ENCODE data around the gene LIN54. TPM values are rescaled to one million over a fixed set of nuclear protein-coding genes. Genes with fewer than 3 reads are reported as not detected.

LIN54 gene
- total RNA-seq, 1 donor from 2014 or later: 12.3 TPM

DNA sequence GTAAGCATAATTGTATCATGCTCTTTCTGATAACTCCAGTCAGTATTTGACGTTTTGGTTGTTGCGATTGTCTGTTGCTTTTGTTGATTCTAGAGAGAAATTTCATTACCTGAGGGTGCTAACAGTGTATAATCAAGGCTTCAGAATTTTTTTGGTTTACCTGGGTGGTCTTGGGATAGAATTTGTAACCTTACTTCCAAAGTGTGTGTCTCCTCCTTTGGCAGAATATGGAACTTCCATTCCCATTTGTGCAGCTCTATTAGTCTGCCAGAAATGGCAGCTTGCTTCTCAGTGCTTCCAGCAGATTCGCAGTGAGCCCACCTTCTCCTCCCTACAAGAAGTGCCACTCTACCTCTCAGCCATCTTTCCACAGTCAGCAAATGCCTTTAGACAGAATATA lies 29.6 kb upstream of the LIN54 start:
- no peak for DNase-seq (ENCODE audit: low spot score)
- no peaks in the 10 kb centered on the region for H3K27me3 Mint-ChIP-seq (ENCODE audit: low read depth)
- H3K27ac Mint-ChIP-seq (ENCODE audit: unreplicated experiment): no peak overlapping the region
- TF ChIP-seq, protein P1, sequence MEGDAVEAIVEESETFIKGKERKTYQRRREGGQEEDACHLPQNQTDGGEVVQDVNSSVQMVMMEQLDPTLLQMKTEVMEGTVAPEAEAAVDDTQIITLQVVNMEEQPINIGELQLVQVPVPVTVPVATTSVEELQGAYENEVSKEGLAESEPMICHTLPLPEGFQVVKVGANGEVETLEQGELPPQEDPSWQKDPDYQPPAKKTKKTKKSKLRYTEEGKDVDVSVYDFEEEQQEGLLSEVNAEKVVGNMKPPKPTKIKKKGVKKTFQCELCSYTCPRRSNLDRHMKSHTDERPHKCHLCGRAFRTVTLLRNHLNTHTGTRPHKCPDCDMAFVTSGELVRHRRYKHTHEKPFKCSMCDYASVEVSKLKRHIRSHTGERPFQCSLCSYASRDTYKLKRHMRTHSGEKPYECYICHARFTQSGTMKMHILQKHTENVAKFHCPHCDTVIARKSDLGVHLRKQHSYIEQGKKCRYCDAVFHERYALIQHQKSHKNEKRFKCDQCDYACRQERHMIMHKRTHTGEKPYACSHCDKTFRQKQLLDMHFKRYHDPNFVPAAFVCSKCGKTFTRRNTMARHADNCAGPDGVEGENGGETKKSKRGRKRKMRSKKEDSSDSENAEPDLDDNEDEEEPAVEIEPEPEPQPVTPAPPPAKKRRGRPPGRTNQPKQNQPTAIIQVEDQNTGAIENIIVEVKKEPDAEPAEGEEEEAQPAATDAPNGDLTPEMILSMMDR (IDR thresholded peaks at IDR 0.05): peak; percentile 26
- no peaks in the 10 kb centered on the region for H3K9me3 Mint-ChIP-seq (ENCODE audit: low read depth)
- no peak overlapping the region for H3K4me3 Mint-ChIP-seq (ENCODE audit: unreplicated experiment)
- no peaks in the 10 kb centered on the region for H3K36me3 Mint-ChIP-seq (ENCODE audit: low read depth)
- peaks cover 27% of the 10 kb centered on the region for H3K4me1 Mint-ChIP-seq (ENCODE audit: low read depth)

- peaks cover 24% of the 10 kb centered on the region for H3K4me1 Mint-ChIP-seq (ENCODE audit: low read depth)
- no peaks in the 10 kb centered on the region for H3K36me3 Mint-ChIP-seq (ENCODE audit: low read depth)
- TF ChIP-seq, protein P1 (IDR thresholded peaks at IDR 0.05): no peak
- peak overlapping the region; percentile 20 for H3K4me3 Mint-ChIP-seq (ENCODE audit: unreplicated experiment)
- no peaks in the 10 kb centered on the region for H3K9me3 Mint-ChIP-seq (ENCODE audit: low read depth)
- no peaks in the 10 kb centered on the region for H3K27me3 Mint-ChIP-seq (ENCODE audit: low read depth)
- no peak overlapping the region for H3K27ac Mint-ChIP-seq (ENCODE audit: unreplicated experiment)
- DNase-seq (ENCODE audit: low spot score): no peak
Measured at GRCh38 chr4:83036991-83037665, 26.5 kb upstream of the LIN54 start.

DNA sequence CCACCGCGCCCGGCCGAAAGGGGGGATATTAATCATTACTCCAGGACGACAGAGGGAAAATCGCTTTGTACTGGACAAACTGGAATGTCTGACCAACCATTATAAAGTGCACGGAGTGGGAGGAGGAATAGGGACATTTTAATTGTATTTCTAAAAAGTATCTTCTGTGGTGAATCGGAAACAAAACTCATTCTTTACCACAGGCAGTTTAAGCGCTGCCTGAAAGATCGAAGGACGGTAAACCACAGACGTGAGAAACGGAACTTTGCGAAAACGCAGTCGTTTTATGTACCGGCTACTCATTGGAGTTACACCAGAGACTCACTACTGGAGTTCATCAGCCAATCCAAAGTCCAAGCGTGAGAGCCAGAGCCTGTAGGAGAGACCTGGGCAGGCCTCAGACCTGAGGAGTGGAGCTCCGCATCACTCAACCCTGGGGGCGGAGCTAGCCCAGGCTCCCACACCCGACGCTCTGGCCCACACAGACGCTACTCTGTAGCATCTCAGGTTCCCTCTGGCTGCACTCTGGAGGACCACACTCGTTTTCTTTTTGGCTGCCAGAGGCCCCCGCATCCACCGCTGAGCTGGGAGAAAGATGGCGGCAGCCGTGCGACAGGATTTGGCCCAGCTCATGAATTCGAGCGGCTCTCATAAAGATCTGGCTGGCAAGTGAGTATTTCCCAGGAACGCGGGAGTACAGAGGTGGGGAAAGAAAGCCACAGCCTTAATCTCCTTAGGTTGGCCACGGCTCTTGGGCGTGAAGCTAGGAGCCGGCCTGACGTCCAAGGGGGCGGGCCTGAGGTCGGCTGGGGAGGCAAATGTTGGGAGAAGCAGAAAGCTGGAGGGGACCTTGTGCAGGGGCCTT lies 24.2 kb upstream of the LIN54 start, which contains the start of gene COPS4:
TSS of gene COPS4 (plus strand) at position 554 of the 865 bp plus-strand sequence. CDS start at position 596, 42 bp downstream.
- Mint-ChIP-seq H3K36me3 (ENCODE audit: low read depth) (no peaks in the 10 kb centered on the region), H3K9me3 (ENCODE audit: low read depth) (no peaks in the 10 kb centered on the region), H3K27ac (ENCODE audit: unreplicated experiment) (peak within 1 kb of the TSS; percentile 100), H3K4me3 (ENCODE audit: unreplicated experiment) (peak within 1 kb of the TSS; percentile 99), H3K27me3 (ENCODE audit: low read depth) (no peaks in the 10 kb centered on the region), H3K4me1 (ENCODE audit: low read depth) (peaks cover 24% of the 10 kb centered on the region)
- peak; percentile 99 for DNase-seq (ENCODE audit: low spot score)
- TF ChIP-seq, protein P1 (IDR thresholded peaks at IDR 0.05): peak; percentile 74

DNA sequence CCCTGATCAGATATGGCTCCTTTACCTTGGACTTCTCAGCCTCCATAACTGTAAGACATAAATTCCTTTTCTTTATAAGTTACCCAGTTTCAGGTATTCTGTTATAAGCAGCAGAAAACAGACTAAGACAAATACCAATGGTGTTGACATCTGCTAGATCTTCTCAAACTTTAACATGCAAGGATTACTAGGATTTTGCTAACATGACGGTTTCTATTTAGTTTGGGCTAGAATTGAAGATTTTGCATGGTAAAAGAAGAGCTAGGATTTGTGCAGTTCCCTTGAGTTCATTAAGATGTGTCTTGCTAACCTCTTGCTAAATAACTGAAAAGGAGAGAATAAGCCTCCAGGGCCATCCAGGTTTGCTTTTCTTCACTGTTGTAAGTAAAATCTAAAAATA lies 19.1 kb upstream of the LIN54 start:
- H3K27ac Mint-ChIP-seq (ENCODE audit: unreplicated experiment): no peak overlapping the region
- H3K9me3 Mint-ChIP-seq (ENCODE audit: low read depth): peaks cover 8% of the 10 kb centered on the region
- no peaks in the 10 kb centered on the region for H3K4me1 Mint-ChIP-seq (ENCODE audit: low read depth)
- no peak overlapping the region for H3K4me3 Mint-ChIP-seq (ENCODE audit: unreplicated experiment)
- TF ChIP-seq, protein P1 (IDR thresholded peaks at IDR 0.05): no peak
- no peak for DNase-seq (ENCODE audit: low spot score)
- peaks cover 6% of the 10 kb centered on the region for H3K27me3 Mint-ChIP-seq (ENCODE audit: low read depth)
- H3K36me3 Mint-ChIP-seq (ENCODE audit: low read depth): peaks cover 8% of the 10 kb centered on the region

DNA sequence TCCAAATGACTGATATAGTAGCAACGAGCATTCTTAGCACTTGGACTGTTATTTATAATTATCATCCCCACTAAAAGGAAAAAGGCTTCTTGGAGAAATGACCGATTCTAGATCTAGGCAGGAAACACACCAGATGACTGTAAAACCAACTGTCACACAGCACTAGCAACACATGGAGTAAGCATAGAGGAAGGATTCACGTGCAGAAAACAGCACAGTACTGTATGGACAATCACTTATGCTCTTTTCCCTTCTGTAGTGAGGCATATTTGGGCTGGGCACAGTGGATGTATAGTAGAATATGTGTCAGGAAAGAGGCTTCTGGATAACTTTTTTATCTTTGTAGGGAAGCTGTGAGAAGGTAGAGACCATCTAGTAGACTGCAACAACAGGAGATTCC lies 18.4 kb upstream of the LIN54 start:
- TF ChIP-seq, protein P1 (IDR thresholded peaks at IDR 0.05): no peak
- Mint-ChIP-seq H3K36me3 (ENCODE audit: low read depth) (peaks cover 8% of the 10 kb centered on the region), H3K27me3 (ENCODE audit: low read depth) (peaks cover 6% of the 10 kb centered on the region), H3K27ac (ENCODE audit: unreplicated experiment) (no peak overlapping the region), H3K4me1 (ENCODE audit: low read depth) (no peaks in the 10 kb centered on the region), H3K9me3 (ENCODE audit: low read depth) (peaks cover 8% of the 10 kb centered on the region), H3K4me3 (ENCODE audit: unreplicated experiment) (no peak overlapping the region)
- no peak for DNase-seq (ENCODE audit: low spot score)
